Measurements from ENCODE around the gene CLSTN1. TPM values are rescaled to one million over a fixed set of nuclear protein-coding genes. Genes with fewer than 3 reads are reported as not detected.

The CLSTN1 gene
- total and polyA plus RNA-seq, 2 of the 8 experiments (the other 6 are each of a cell fraction or from before 2014, with no cell fraction given) = 34.2 to 97.4 TPM

- FAIRE-seq = no peak
- no peak overlapping the region for H3K4me2 ChIP-seq (ENCODE audit: insufficient read depth in 1 of 2, low read depth in 2 of 2, low read length in 2 of 2)
- WGBS, 2 experiments (ENCODE audit: extremely low coverage in 1 of 2, insufficient coverage in 1 of 2, insufficient read length in 1 of 2, insufficient replicate concordance in 2 of 2, low coverage in 1 of 2, low lambda C conversion rate in 2 of 2, missing lambda C conversion rate in 1 of 2) = 92% methylated on average over 4 of the region's 4 CpGs; no CpG with 5 or more reads in 1 of the 2 experiments
- no peak for TF ChIP-seq MAFK (IDR thresholded peaks at IDR 0.05; ENCODE audit: low read depth, low read length)
- no peak for TF ChIP-seq CTCF (IDR thresholded peaks at IDR 0.05; ENCODE audit: control extremely low read depth in 1 of 3, insufficient read depth in 1 of 3, low read depth in 1 of 3, low read length in 3 of 3)
- no peak for TF ChIP-seq TCF12 (IDR thresholded peaks at IDR 0.05; ENCODE audit: low read depth, low read length)
- TF ChIP-seq BCL11A (IDR thresholded peaks at IDR 0.05; ENCODE audit: low read depth in 2 of 2, low read length in 2 of 2) = no peak
- TF ChIP-seq HDAC2 (IDR thresholded peaks at IDR 0.05; ENCODE audit: borderline replicate concordance in 1 of 2, low read depth in 2 of 2, low read length in 2 of 2) = no peak
- TF ChIP-seq TAF1 (IDR thresholded peaks at IDR 0.05; ENCODE audit: low read depth, low read length) = no peak
- no peak for TF ChIP-seq SUZ12 (IDR thresholded peaks at IDR 0.05; ENCODE audit: low read length)
- TF ChIP-seq ATF3 (IDR thresholded peaks at IDR 0.05; ENCODE audit: insufficient read depth, low read depth, low read length) = no peak
- TF ChIP-seq TEAD4 (IDR thresholded peaks at IDR 0.05; ENCODE audit: low read depth, low read length) = no peak
- no peak for TF ChIP-seq EGR1 (IDR thresholded peaks at IDR 0.05; ENCODE audit: borderline replicate concordance, low read depth, low read length)
Measured at GRCh38 chr1:9782116-9782751, 41.5 kb downstream of the CLSTN1 start.

More at GRCh38 chr1:9782116-9782751, 41.5 kb downstream of the CLSTN1 start:
- Histone ChIP-seq H3K18ac (ENCODE audit: extremely low read depth, low read length) (no peak overlapping the region), H3K9ac (replicated peaks in 1 of 4; ENCODE audit: extremely low read depth in 1 of 4, low read depth in 3 of 4, low read length in 3 of 4) (no peak overlapping the region), H2BK20ac (ENCODE audit: low read length) (no peak overlapping the region), H3K27ac (ENCODE audit: low read depth, low read length) (no peak overlapping the region), H3K23ac (ENCODE audit: insufficient read length) (no peak overlapping the region), H2BK12ac (ENCODE audit: low read depth, low read length) (no peak overlapping the region), H2BK15ac (ENCODE audit: low read length) (no peak overlapping the region), H3K36me3 (ENCODE audit: control insufficient read depth in 2 of 4, insufficient read depth in 4 of 4, low read length in 3 of 4) (no peaks in the 10 kb centered on the region), H3K56ac (replicated peaks; ENCODE audit: insufficient read length, low read depth, low read length) (no peak overlapping the region), H3K9me3 (ENCODE audit: insufficient read depth in 2 of 2, low read depth in 1 of 2, low read length in 1 of 2) (no peaks in the 10 kb centered on the region), H3K23me2 (ENCODE audit: low read depth, low read length) (no peaks in the 10 kb centered on the region), H3K14ac (ENCODE audit: insufficient read length) (no peak overlapping the region), H3K4me3 (ENCODE audit: extremely low read depth in 1 of 4, insufficient read depth in 2 of 4, low read depth in 3 of 4, low read length in 4 of 4) (no peak overlapping the region), H3K79me2 (ENCODE audit: control insufficient read depth in 1 of 2, insufficient read depth in 2 of 2, low read length in 2 of 2) (peaks cover 0 to 68% of the 10 kb centered on the region in 2 experiments; a peak in 2 of 4 replicates), H2AK5ac (ENCODE audit: low read depth, low read length) (no peak overlapping the region), H2AFZ (ENCODE audit: low read length) (no peak overlapping the region), H3K4me1 (replicated peaks in 1 of 4; ENCODE audit: control insufficient read depth in 3 of 4, insufficient read depth in 4 of 4, low read length in 3 of 4) (no peaks in the 10 kb centered on the region; a peak in 1 of 7 replicates), H4K5ac (ENCODE audit: insufficient read length, low read depth, low read length) (no peak overlapping the region), H3K27me3 (replicated peaks in 1 of 4; ENCODE audit: control insufficient read depth in 3 of 4, extremely low read depth in 1 of 4, insufficient read depth in 3 of 4, low read length in 3 of 4) (no peaks in the 10 kb centered on the region), H4K91ac (replicated peaks; ENCODE audit: insufficient read length, low read length) (no peak overlapping the region), H2BK5ac (ENCODE audit: low read depth, low read length) (no peak overlapping the region), H3K79me1 (ENCODE audit: low read depth, low read length) (peaks cover 4% of the 10 kb centered on the region; the same call in 1 of the 2 replicates), H4K8ac (ENCODE audit: extremely low read depth, insufficient read depth, low read length) (no peak overlapping the region), H4K20me1 (replicated peaks in 1 of 2; ENCODE audit: control insufficient read depth in 1 of 2, insufficient read depth in 2 of 2, low read length in 2 of 2) (peaks cover 9 to 12% of the 10 kb centered on the region in 2 experiments), H2BK120ac (replicated peaks; ENCODE audit: low read depth, low read length) (no peak overlapping the region), H3K4ac (replicated peaks; ENCODE audit: insufficient read length, low read depth, low read length) (no peak overlapping the region)
- ChIA-PET CTCF (ENCODE audit: partially characterized antibody) (interaction anchor here (0.7 to 11.2 kb wide), 10 partner anchors 14 to 160 kb away, joined by 3 to 312 read pairs (median 4); no protein-coding TSS in a partner anchor), POLR2A (ENCODE audit: partially characterized antibody) (interaction anchor here (0.7 kb wide), 1 partner anchor 167 kb away, joined by 3 read pairs; no protein-coding TSS in a partner anchor)
- DNase-seq (ENCODE audit: low read depth in 1 of 2, low spot score in 2 of 2) = no peak

Measured in H1 (cell line).